WTC11 (cell line): ENCODE results near the gene TSACC.

Experiments used
- ETV6 ChIP-seq: sonication (generic); formaldehyde crosslinking; IDR thresholded peaks from 2 replicates; pipeline ENCODE4 v1.8.1; 2022; ENCODE audit warnings: mild to moderate bottlenecking, missing genetic modification reagents
- FOXP1 ChIP-seq: sonication (generic); formaldehyde crosslinking; IDR thresholded peaks from 2 replicates; pipeline ENCODE4 v1.8.0; 2022; ENCODE audit warnings: missing genetic modification reagents, mild to moderate bottlenecking, moderate library complexity, borderline replicate concordance
- NFE2L1 ChIP-seq: sonication (generic); formaldehyde crosslinking; IDR thresholded peaks from 2 replicates; pipeline ENCODE4 v1.8.1; 2023; ENCODE audit warnings: missing genetic modification reagents
- ZBTB21 ChIP-seq: sonication (generic); formaldehyde crosslinking; IDR thresholded peaks from 2 replicates; pipeline ENCODE4 v1.8.1; 2023; ENCODE audit warnings: mild to moderate bottlenecking, missing genetic modification reagents, borderline replicate concordance
- ZNF138 ChIP-seq: sonication (generic); formaldehyde crosslinking; conservative IDR thresholded peaks from 2 replicates; pipeline ENCODE4 v1.8.1; 2022; ENCODE audit warnings: mild to moderate bottlenecking, moderate library complexity, missing genetic modification reagents
- ZNF232 ChIP-seq: sonication (generic); formaldehyde crosslinking; IDR thresholded peaks from 2 replicates; pipeline ENCODE4 v1.8.0; 2022; ENCODE audit warnings: mild to moderate bottlenecking, missing genetic modification reagents
- ZNF423 ChIP-seq: fragments of 250-450 bp; sonication (Bioruptor Pico); IDR thresholded peaks from 2 replicates; pipeline ENCODE4 v2.1.2; 2022; ENCODE audit warnings: mild to moderate bottlenecking, moderate library complexity
- TF ChIP-seq, protein P1 (sequence below): sonication (generic); formaldehyde crosslinking; IDR thresholded peaks from 2 replicates; pipeline ENCODE4 v1.8.1; 2023; ENCODE audit warnings: mild to moderate bottlenecking, missing genetic modification reagents, moderate library complexity
- TF ChIP-seq, protein P2 (sequence below): fragments of 200-600 bp; IDR thresholded peaks from 2 replicates; pipeline ENCODE4 v1.8.0; 2022; ENCODE audit warnings: antibody characterized with exemption
- TF ChIP-seq, protein P3 (sequence below): sonication (generic); formaldehyde crosslinking; IDR thresholded peaks from 2 replicates; pipeline ENCODE4 v1.8.0; 2022; ENCODE audit warnings: mild to moderate bottlenecking, missing genetic modification reagents
- TF ChIP-seq, protein P4 (sequence below): sonication (generic); formaldehyde crosslinking; IDR thresholded peaks from 2 replicates; pipeline ENCODE4 v1.8.1; 2022; ENCODE audit warnings: missing genetic modification reagents, borderline replicate concordance
- TF ChIP-seq, protein P5 (sequence below): sonication (generic); formaldehyde crosslinking; IDR thresholded peaks from 2 replicates; pipeline ENCODE4 v1.8.0; 2023; ENCODE audit warnings: missing genetic modification reagents
- TF ChIP-seq, protein P6 (sequence below): sonication (generic); formaldehyde crosslinking; IDR thresholded peaks from 2 replicates; pipeline ENCODE4 v1.8.1; 2022; ENCODE audit warnings: low read depth, mild to moderate bottlenecking, moderate library complexity, missing genetic modification reagents, borderline replicate concordance
- TF ChIP-seq, protein P7 (sequence below): sonication (generic); formaldehyde crosslinking; IDR thresholded peaks from 2 replicates; pipeline ENCODE4 v1.8.1; 2023; ENCODE audit warnings: mild to moderate bottlenecking, missing genetic modification reagents

DNA sequence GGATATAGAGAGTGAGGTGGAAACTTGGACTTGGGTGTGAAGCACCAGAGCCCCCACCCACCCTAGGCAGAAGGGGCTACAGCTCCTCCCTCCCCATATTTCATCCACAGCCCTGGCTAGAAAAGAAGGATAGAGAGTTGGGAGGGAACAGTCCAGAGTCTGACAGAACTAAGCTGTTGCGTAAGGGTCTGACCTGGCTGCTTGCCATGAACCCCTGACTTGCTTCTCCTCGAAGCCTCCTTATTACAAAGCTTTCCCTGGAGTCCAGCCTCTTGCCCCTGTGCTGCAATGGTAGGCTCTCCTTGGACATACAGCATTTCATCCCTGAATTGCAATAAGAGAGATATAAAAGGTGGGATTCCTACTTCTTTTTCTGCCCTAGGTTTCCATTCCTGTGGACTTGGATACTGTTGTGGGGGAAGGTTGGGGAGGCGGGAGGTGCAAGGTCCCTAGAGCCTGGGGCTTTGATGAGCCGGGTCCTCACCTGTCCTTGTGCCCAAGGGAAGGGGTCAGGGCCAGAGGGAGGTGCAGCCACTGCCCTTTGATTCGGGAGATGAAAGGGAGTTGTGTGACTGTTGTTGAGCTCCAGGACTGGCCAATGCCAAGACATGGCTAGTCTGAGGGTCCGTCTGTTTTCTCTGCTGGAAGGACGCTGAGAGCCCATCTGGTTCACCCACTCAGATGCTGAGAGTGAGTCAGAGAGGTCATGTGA lies 33.4 kb downstream of the TSACC start:
- TF ChIP-seq, protein P1, sequence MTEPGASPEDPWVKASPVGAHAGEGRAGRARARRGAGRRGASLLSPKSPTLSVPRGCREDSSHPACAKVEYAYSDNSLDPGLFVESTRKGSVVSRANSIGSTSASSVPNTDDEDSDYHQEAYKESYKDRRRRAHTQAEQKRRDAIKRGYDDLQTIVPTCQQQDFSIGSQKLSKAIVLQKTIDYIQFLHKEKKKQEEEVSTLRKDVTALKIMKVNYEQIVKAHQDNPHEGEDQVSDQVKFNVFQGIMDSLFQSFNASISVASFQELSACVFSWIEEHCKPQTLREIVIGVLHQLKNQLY (CRISPR knock-in tag): no peak
- no peak for TF ChIP-seq ZBTB21 (CRISPR knock-in tag)
- TF ChIP-seq, protein P2, sequence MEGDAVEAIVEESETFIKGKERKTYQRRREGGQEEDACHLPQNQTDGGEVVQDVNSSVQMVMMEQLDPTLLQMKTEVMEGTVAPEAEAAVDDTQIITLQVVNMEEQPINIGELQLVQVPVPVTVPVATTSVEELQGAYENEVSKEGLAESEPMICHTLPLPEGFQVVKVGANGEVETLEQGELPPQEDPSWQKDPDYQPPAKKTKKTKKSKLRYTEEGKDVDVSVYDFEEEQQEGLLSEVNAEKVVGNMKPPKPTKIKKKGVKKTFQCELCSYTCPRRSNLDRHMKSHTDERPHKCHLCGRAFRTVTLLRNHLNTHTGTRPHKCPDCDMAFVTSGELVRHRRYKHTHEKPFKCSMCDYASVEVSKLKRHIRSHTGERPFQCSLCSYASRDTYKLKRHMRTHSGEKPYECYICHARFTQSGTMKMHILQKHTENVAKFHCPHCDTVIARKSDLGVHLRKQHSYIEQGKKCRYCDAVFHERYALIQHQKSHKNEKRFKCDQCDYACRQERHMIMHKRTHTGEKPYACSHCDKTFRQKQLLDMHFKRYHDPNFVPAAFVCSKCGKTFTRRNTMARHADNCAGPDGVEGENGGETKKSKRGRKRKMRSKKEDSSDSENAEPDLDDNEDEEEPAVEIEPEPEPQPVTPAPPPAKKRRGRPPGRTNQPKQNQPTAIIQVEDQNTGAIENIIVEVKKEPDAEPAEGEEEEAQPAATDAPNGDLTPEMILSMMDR: no peak
- no peak for TF ChIP-seq ETV6 (CRISPR knock-in tag)
- TF ChIP-seq, protein P3, sequence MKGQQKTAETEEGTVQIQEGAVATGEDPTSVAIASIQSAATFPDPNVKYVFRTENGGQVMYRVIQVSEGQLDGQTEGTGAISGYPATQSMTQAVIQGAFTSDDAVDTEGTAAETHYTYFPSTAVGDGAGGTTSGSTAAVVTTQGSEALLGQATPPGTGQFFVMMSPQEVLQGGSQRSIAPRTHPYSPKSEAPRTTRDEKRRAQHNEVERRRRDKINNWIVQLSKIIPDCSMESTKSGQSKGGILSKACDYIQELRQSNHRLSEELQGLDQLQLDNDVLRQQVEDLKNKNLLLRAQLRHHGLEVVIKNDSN (CRISPR knock-in tag): no peak
- TF ChIP-seq FOXP1 (CRISPR knock-in tag): no peak
- TF ChIP-seq ZNF423: no peak
- TF ChIP-seq, protein P4, sequence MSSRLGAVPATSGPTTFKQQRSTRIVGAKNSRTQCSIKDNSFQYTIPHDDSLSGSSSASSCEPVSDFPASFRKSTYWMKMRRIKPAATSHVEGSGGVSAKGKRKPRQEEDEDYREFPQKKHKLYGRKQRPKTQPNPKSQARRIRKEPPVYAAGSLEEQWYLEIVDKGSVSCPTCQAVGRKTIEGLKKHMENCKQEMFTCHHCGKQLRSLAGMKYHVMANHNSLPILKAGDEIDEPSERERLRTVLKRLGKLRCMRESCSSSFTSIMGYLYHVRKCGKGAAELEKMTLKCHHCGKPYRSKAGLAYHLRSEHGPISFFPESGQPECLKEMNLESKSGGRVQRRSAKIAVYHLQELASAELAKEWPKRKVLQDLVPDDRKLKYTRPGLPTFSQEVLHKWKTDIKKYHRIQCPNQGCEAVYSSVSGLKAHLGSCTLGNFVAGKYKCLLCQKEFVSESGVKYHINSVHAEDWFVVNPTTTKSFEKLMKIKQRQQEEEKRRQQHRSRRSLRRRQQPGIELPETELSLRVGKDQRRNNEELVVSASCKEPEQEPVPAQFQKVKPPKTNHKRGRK (CRISPR knock-in tag): no peak
- TF ChIP-seq, protein P5, sequence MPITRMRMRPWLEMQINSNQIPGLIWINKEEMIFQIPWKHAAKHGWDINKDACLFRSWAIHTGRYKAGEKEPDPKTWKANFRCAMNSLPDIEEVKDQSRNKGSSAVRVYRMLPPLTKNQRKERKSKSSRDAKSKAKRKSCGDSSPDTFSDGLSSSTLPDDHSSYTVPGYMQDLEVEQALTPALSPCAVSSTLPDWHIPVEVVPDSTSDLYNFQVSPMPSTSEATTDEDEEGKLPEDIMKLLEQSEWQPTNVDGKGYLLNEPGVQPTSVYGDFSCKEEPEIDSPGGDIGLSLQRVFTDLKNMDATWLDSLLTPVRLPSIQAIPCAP: no peak
- TF ChIP-seq, protein P6, sequence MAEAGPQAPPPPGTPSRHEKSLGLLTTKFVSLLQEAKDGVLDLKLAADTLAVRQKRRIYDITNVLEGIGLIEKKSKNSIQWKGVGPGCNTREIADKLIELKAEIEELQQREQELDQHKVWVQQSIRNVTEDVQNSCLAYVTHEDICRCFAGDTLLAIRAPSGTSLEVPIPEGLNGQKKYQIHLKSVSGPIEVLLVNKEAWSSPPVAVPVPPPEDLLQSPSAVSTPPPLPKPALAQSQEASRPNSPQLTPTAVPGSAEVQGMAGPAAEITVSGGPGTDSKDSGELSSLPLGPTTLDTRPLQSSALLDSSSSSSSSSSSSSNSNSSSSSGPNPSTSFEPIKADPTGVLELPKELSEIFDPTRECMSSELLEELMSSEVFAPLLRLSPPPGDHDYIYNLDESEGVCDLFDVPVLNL (CRISPR knock-in tag): no peak
- TF ChIP-seq, protein P7, sequence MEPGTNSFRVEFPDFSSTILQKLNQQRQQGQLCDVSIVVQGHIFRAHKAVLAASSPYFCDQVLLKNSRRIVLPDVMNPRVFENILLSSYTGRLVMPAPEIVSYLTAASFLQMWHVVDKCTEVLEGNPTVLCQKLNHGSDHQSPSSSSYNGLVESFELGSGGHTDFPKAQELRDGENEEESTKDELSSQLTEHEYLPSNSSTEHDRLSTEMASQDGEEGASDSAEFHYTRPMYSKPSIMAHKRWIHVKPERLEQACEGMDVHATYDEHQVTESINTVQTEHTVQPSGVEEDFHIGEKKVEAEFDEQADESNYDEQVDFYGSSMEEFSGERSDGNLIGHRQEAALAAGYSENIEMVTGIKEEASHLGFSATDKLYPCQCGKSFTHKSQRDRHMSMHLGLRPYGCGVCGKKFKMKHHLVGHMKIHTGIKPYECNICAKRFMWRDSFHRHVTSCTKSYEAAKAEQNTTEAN (CRISPR knock-in tag): no peak
- no peak for TF ChIP-seq NFE2L1 (CRISPR knock-in tag)
- no peak for TF ChIP-seq ZNF232
- no peak for TF ChIP-seq ZNF138 (CRISPR knock-in tag)
